A673 (cell line): ENCODE data around the gene KCNQ1. TPM values are rescaled to one million over a fixed set of nuclear protein-coding genes. Genes with fewer than 3 reads are reported as not detected.

ENCODE experiments used
- BruUV-seq: library from RNA; stranded (reverse); fragments of 400-500 nt; replicated peaks from 2 replicates; lab custom pipeline; 2021; lab: Mats Ljungman, UMichigan
- CTCF ChIA-PET: fragments of 300-600 bp; sonication (Branson Sonifier 250); formaldehyde crosslinking; loops from one replicate; lab custom pipeline; 2022; ENCODE audit warnings: antibody characterized with exemption; lab: Charles Lee
- POLR2A ChIA-PET: fragments of 300-600 bp; sonication (Branson Sonifier 250); formaldehyde crosslinking; loops from one replicate; lab custom pipeline; 2022; ENCODE audit warnings: antibody characterized with exemption; ENCODE audit not compliant: low non-redundant PET; lab: Charles Lee
- DNase-seq: peaks from one replicate; pipeline ENCODE4 v3.0.0-alpha.2; 2015; ENCODE audit warnings: low spot score
- H3K27ac ChIP-seq: fragments of 200-600 bp; sonication (generic); 2 replicates; pipeline ENCODE4 v1.5.1; 2016; ENCODE audit warnings: mixed run types, low read depth, mild to moderate bottlenecking, mixed read lengths, antibody characterized with exemption, low read length; ENCODE audit not compliant: poor library complexity, severe bottlenecking
- H3K27me3 ChIP-seq: fragments of 200-600 bp; sonication (generic); replicated peaks from 2 replicates; pipeline ENCODE4 v1.6.1; 2017; ENCODE audit warnings: mixed run types, low read depth, mild to moderate bottlenecking, mixed read lengths, antibody characterized with exemption, low read length; ENCODE audit not compliant: insufficient read depth, poor library complexity
- H3K36me3 ChIP-seq: fragments of 200-600 bp; sonication (generic); 2 replicates; pipeline ENCODE4 v1.6.1; 2016; ENCODE audit warnings: mixed run types, mild to moderate bottlenecking, mixed read lengths, antibody characterized with exemption, low read length; ENCODE audit not compliant: insufficient read depth, poor library complexity, severe bottlenecking
- H3K4me1 ChIP-seq: fragments of 200-600 bp; sonication (generic); 2 replicates; pipeline ENCODE4 v1.6.1; 2017; ENCODE audit warnings: mixed run types, mild to moderate bottlenecking, mixed read lengths, antibody characterized with exemption, low read length; ENCODE audit not compliant: insufficient read depth, poor library complexity, severe bottlenecking
- H3K4me3 ChIP-seq: fragments of 200-600 bp; sonication (generic); 2 replicates; pipeline ENCODE4 v1.5.1; 2016; ENCODE audit warnings: low read depth, mixed run types, mild to moderate bottlenecking, mixed read lengths, low read length; ENCODE audit not compliant: poor library complexity, severe bottlenecking
- H3K9me3 ChIP-seq: fragments of 200-600 bp; sonication (generic); 2 replicates; pipeline ENCODE4 v1.6.1; 2016; ENCODE audit warnings: mixed run types, low read depth, mild to moderate bottlenecking, mixed read lengths, antibody characterized with exemption, low read length; ENCODE audit not compliant: poor library complexity, severe bottlenecking
- EZH2 ChIP-seq: fragments of 200-600 bp; sonication (generic); IDR thresholded peaks from 2 replicates; pipeline ENCODE4 v1.6.1; 2017; ENCODE audit warnings: borderline replicate concordance, low read depth, mild to moderate bottlenecking, mixed read lengths, antibody characterized with exemption, low read length; ENCODE audit not compliant: poor library complexity, severe bottlenecking
- intact Hi-C: fragments of 100-400 bp; cut with micrococcal nuclease; formaldehyde crosslinking; loops from one replicate; pipeline ENCODE4 v1.10.0; 2022; ENCODE audit not compliant: unreplicated experiment
- total RNA-seq: library from RNA; stranded (reverse); gene quantifications from 2 replicates; pipeline ENCODE4 v1.2.3, GENCODE V29; 2021
- TF ChIP-seq, protein P1 (sequence below): fragments of 300-800, 200-600 bp; sonication (generic); conservative IDR thresholded peaks from 2 replicates; pipeline ENCODE4 v1.5.1; 2017; ENCODE audit warnings: low read depth, mild to moderate bottlenecking, antibody characterized with exemption, low read length, moderate library complexity, mixed read lengths

Gene KCNQ1
- total RNA-seq, 1 experiment from 2014 or later = not detected

- no TSS peak for BruUV-seq
- POLR2A ChIA-PET = no interaction called here
- DNase-seq = no peak
- Histone ChIP-seq H3K27me3 (no peaks in the 10 kb centered on the region), H3K9me3 (no peaks in the 10 kb centered on the region), H3K4me3 (no peak overlapping the region), H3K27ac (no peak overlapping the region), H3K4me1 (no peaks in the 10 kb centered on the region), H3K36me3 (no peaks in the 10 kb centered on the region)
- CTCF ChIA-PET = no interaction called here
- intact Hi-C loops = no loop called here
- no peak for TF ChIP-seq EZH2
- TF ChIP-seq, protein P1, sequence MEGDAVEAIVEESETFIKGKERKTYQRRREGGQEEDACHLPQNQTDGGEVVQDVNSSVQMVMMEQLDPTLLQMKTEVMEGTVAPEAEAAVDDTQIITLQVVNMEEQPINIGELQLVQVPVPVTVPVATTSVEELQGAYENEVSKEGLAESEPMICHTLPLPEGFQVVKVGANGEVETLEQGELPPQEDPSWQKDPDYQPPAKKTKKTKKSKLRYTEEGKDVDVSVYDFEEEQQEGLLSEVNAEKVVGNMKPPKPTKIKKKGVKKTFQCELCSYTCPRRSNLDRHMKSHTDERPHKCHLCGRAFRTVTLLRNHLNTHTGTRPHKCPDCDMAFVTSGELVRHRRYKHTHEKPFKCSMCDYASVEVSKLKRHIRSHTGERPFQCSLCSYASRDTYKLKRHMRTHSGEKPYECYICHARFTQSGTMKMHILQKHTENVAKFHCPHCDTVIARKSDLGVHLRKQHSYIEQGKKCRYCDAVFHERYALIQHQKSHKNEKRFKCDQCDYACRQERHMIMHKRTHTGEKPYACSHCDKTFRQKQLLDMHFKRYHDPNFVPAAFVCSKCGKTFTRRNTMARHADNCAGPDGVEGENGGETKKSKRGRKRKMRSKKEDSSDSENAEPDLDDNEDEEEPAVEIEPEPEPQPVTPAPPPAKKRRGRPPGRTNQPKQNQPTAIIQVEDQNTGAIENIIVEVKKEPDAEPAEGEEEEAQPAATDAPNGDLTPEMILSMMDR = no peak
Observed at GRCh38 chr11:2844116-2844842, 399.5 kb downstream of the KCNQ1 start.

GRCh38 chr11:2844996-2845395 lies 400.2 kb downstream of the KCNQ1 start:
- TF ChIP-seq, protein P1 = no peak
- TF ChIP-seq EZH2 = no peak
- no peaks in the 10 kb centered on the region for H3K36me3 ChIP-seq
- ChIA-PET CTCF (interaction anchor here (0.7 kb wide), 1 partner anchor 48 kb away, joined by 6 read pairs; no protein-coding TSS in a partner anchor), POLR2A (no interaction called here)
- BruUV-seq = no TSS peak
- H3K27me3 ChIP-seq = no peaks in the 10 kb centered on the region
- H3K27ac ChIP-seq = no peak overlapping the region
- no peak overlapping the region for H3K4me3 ChIP-seq
- intact Hi-C loops = no loop called here
- no peaks in the 10 kb centered on the region for H3K9me3 ChIP-seq
- DNase-seq = no peak
- H3K4me1 ChIP-seq = no peaks in the 10 kb centered on the region

DNA sequence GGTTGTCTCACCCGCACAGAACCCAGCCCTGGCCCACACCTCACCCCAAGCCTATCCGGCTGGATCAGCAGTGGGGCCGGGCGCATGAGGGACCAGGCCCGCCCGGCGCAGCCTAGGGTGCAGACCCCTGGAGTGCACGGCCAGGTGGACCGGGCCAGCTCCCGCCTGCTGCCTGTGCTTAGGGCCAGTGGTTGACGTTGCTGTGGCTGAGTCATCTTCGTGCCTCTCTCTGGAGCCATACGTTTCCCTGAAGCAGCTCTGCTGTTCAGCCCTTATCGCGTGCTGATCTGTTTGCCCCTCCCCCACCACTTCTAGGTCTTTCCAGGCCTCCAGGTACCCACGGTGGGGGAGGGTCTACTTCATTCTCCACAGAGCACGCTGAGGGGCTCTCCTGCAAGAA lies 401.2 kb downstream of the KCNQ1 start:
- Histone ChIP-seq H3K36me3 (no peaks in the 10 kb centered on the region), H3K27me3 (no peaks in the 10 kb centered on the region), H3K9me3 (no peaks in the 10 kb centered on the region), H3K4me1 (no peaks in the 10 kb centered on the region), H3K27ac (no peak overlapping the region), H3K4me3 (no peak overlapping the region)
- POLR2A ChIA-PET = no interaction called here
- CTCF ChIA-PET = no interaction called here
- intact Hi-C loops = no loop called here
- no peak for DNase-seq
- BruUV-seq = no TSS peak
- no peak for TF ChIP-seq EZH2
- TF ChIP-seq, protein P1 = no peak
